CD14-positive monocyte (primary cell): ENCODE results near the gene TIAM2. TPM values are rescaled to one million over a fixed set of nuclear protein-coding genes. Genes with fewer than 3 reads are reported as not detected.

ENCODE experiments used
- DNase-seq, 3 donors: peaks; one replicate each; pipeline ENCODE4 v3.0.0-alpha.2; 2011 to 2022
- H2AFZ ChIP-seq: 2 replicates; pipeline ENCODE4 v1.6.0; 2012; ENCODE audit warnings: mild to moderate bottlenecking, low read depth, low read length, inconsistent platforms; ENCODE audit not compliant: insufficient read depth, poor library complexity, severe bottlenecking
- H3K27ac ChIP-seq, 2 donors: 1 replicate in 1 of 2; 2 replicates in 1 of 2; pipeline ENCODE4 v1.5.1; 2012 to 2013; ENCODE audit warnings: low read length in 2 of 2, control low read depth in 1 of 2, inconsistent platforms in 1 of 2, low read depth in 1 of 2, mild to moderate bottlenecking in 1 of 2
- H3K27me3 ChIP-seq, 2 donors: one replicate each; pipeline versions ENCODE4 v1.6.0 to v1.6.1; 2011 to 2013; ENCODE audit warnings: low read length in 2 of 2; ENCODE audit not compliant: control insufficient read depth in 2 of 2, insufficient read depth in 2 of 2
- H3K36me3 ChIP-seq, 2 donors: replicated peaks in 1 of 2; 1 replicate in 1 of 2; 2 replicates in 1 of 2; pipeline versions ENCODE4 v1.5.1 to v1.6.1; 2012 to 2013; ENCODE audit warnings: low read length in 2 of 2, control low read depth in 1 of 2, inconsistent platforms in 1 of 2, mild to moderate bottlenecking in 1 of 2; ENCODE audit not compliant: insufficient read depth in 2 of 2, control insufficient read depth in 1 of 2
- H3K4me1 ChIP-seq, 2 donors: 1 replicate in 1 of 2; 2 replicates in 1 of 2; pipeline versions ENCODE4 v1.5.1 to v1.6.1; 2012 to 2013; ENCODE audit warnings: low read length in 2 of 2, control low read depth in 1 of 2, inconsistent platforms in 1 of 2, mild to moderate bottlenecking in 1 of 2, moderate library complexity in 1 of 2; ENCODE audit not compliant: insufficient read depth in 2 of 2, control insufficient read depth in 1 of 2
- H3K4me2 ChIP-seq: replicated peaks from 2 replicates; pipeline ENCODE3; 2012; ENCODE audit warnings: low read length, moderate library complexity, mild to moderate bottlenecking; ENCODE audit not compliant: poor library complexity, severe bottlenecking; ENCODE audit errors: extremely low read depth
- H3K4me3 ChIP-seq, 3 experiments: fragments of 200-600 bp in 1 of 3; sonication (generic) in 1 of 3; replicated peaks in 1 of 3; 1 replicate in 2 of 3; 2 replicates in 1 of 3; pipeline ENCODE4 v1.5.1; 2011 to 2013; ENCODE audit warnings: low read length in 3 of 3, mild to moderate bottlenecking in 3 of 3, control low read depth in 2 of 3, low read depth in 2 of 3, inconsistent platforms in 1 of 3, moderate library complexity in 1 of 3
- H3K79me2 ChIP-seq: 2 replicates; pipeline ENCODE4 v1.6.0; 2012; ENCODE audit warnings: mild to moderate bottlenecking, control low read depth, inconsistent platforms, low read length, moderate library complexity; ENCODE audit not compliant: insufficient read depth
- H3K9ac ChIP-seq: 2 replicates; pipeline ENCODE4 v1.6.0; 2017; ENCODE audit warnings: low read length, mild to moderate bottlenecking; ENCODE audit not compliant: insufficient read depth, poor library complexity, severe bottlenecking
- H3K9me3 ChIP-seq, 2 donors: replicated peaks in 1 of 2; 1 replicate in 1 of 2; 2 replicates in 1 of 2; pipeline versions ENCODE4 v1.5.1 to v1.6.1; 2012 to 2013; ENCODE audit warnings: low read length in 2 of 2, control low read depth in 1 of 2; ENCODE audit not compliant: control insufficient read depth in 1 of 2, insufficient read depth in 1 of 2
- H4K20me1 ChIP-seq: 2 replicates; pipeline ENCODE4 v1.6.0; 2012; ENCODE audit warnings: mild to moderate bottlenecking, low read length, control low read depth, moderate library complexity; ENCODE audit not compliant: insufficient read depth
- H3K27ac Mint-ChIP-seq, 7 donors: one replicate each; pipeline ENCODE4 v1.8.0; 2020; ENCODE audit warnings: mild to moderate bottlenecking in 7 of 7, mixed read lengths in 7 of 7, moderate library complexity in 6 of 7, inconsistent platforms in 2 of 7
- H3K27me3 Mint-ChIP-seq, 3 donors: one replicate each; pipeline ENCODE4 v1.8.0; 2021 to 2022; ENCODE audit warnings: low read depth in 3 of 3, mild to moderate bottlenecking in 3 of 3, mixed read lengths in 3 of 3, moderate library complexity in 3 of 3, inconsistent platforms in 1 of 3
- H3K36me3 Mint-ChIP-seq, 2 donors: one replicate each; pipeline ENCODE4 v1.8.0; 2020; ENCODE audit warnings: mixed read lengths in 2 of 2, inconsistent platforms in 1 of 2, mild to moderate bottlenecking in 1 of 2
- H3K4me1 Mint-ChIP-seq: one replicate; pipeline ENCODE4 v1.8.0; 2020; ENCODE audit warnings: mild to moderate bottlenecking, mixed read lengths
- H3K4me3 Mint-ChIP-seq, 2 donors: one replicate each; pipeline ENCODE4 v1.8.0; 2020; ENCODE audit warnings: mild to moderate bottlenecking in 2 of 2, mixed read lengths in 2 of 2, moderate library complexity in 1 of 2
- H3K9me3 Mint-ChIP-seq, 7 donors: one replicate each; pipeline ENCODE4 v1.8.0; 2020 to 2022; ENCODE audit warnings: mixed read lengths in 7 of 7, mild to moderate bottlenecking in 6 of 7, moderate library complexity in 6 of 7, inconsistent platforms in 2 of 7
- CTCF ChIP-seq: fragments of 200-600 bp; IDR thresholded peaks from one replicate; pipeline ENCODE4 v1.8.0; 2022; ENCODE audit warnings: antibody characterized with exemption, mild to moderate bottlenecking
- WGBS: methylation state at CpG from one replicate; pipeline ENCODE4 v1.1.5; 2013; ENCODE audit warnings: missing lambda C conversion rate; ENCODE audit not compliant: insufficient coverage; 5-methylcytosine and 5-hydroxymethylcytosine counted together
- intact Hi-C, 2 donors: fragments of 100-400 bp; cut with micrococcal nuclease; formaldehyde crosslinking; loops; one replicate each; pipeline versions ENCODE4 v1.15.0 to v1.15.1; 2023
- polyA plus RNA-seq, 3 donors: library from polyadenylated mRNA; depleted of rRNA in 1 of 3; unstranded in 2 of 3; stranded (reverse) in 1 of 3; fragments of 300-500 nt in 2 of 3; fragments of >200 nt in 1 of 3; fragmentation: Illumina TruSeq in 2 of 3; gene quantifications; 1 replicate in 2 of 3; 2 replicates in 1 of 3; pipeline ENCODE4 v1.2.3, GENCODE V29; 2012 to 2021

Gene TIAM2
- polyA plus RNA-seq, 3 donors = 0.25 to 4.2 (median 0.67) TPM

- H3K4me1 ChIP-seq = no peaks in the 10 kb centered on the region
- no peaks in the 10 kb centered on the region for H3K9me3 ChIP-seq
- no peak for DNase-seq
- H3K79me2 ChIP-seq = no peaks in the 10 kb centered on the region
- Mint-ChIP-seq H3K9me3 (peaks cover 0 to 2% (median 0%) of the 10 kb centered on the region in 7 donors), H3K27me3 (peaks cover 2 to 6% (median 5%) of the 10 kb centered on the region in 3 donors), H3K4me1 (no peaks in the 10 kb centered on the region), H3K4me3 (no peak overlapping the region), H3K36me3 (no peaks in the 10 kb centered on the region), H3K27ac (no peak overlapping the region)
- H3K4me3 ChIP-seq = no peak overlapping the region
- no peak overlapping the region for H3K27ac ChIP-seq
- no peak for TF ChIP-seq CTCF
- no peak overlapping the region for H3K4me2 ChIP-seq
- H2AFZ ChIP-seq = no peak overlapping the region
- H4K20me1 ChIP-seq = no peaks in the 10 kb centered on the region
- intact Hi-C loops = no loop called here
- no peak overlapping the region for H3K9ac ChIP-seq
- no peaks in the 10 kb centered on the region for H3K36me3 ChIP-seq
- 100% methylated on average over 2 of the region's 4 CpGs for WGBS
- H3K27me3 ChIP-seq = no peaks in the 10 kb centered on the region
Measured at GRCh38 chr6:155115893-155116570, 120.9 kb downstream of the TIAM2 start.

- Mint-ChIP-seq H3K36me3 (no peaks in the 10 kb centered on the region), H3K9me3 (peaks cover 0 to 2% (median 0%) of the 10 kb centered on the region in 7 donors), H3K4me3 (no peak overlapping the region), H3K27ac (no peak overlapping the region), H3K4me1 (peaks cover 3% of the 10 kb centered on the region), H3K27me3 (peaks cover under 1 to 6% (median 5%) of the 10 kb centered on the region in 3 donors)
- no peak for TF ChIP-seq CTCF
- Histone ChIP-seq H3K4me1 (no peaks in the 10 kb centered on the region), H3K36me3 (no peaks in the 10 kb centered on the region), H3K79me2 (no peaks in the 10 kb centered on the region), H3K9me3 (no peaks in the 10 kb centered on the region), H3K27me3 (no peaks in the 10 kb centered on the region), H3K4me2 (no peak overlapping the region), H3K27ac (no peak overlapping the region), H2AFZ (no peak overlapping the region), H3K9ac (no peak overlapping the region), H4K20me1 (no peaks in the 10 kb centered on the region), H3K4me3 (no peak overlapping the region)
- no peak for DNase-seq
- WGBS = 92% methylated on average over 4 of the region's 5 CpGs
- intact Hi-C loops = no loop called here
Measured at GRCh38 chr6:155116571-155116910, 121.4 kb downstream of the TIAM2 start.
